Stomach smooth muscle (tissue), 2 donors: ENCODE measurements around the gene ARID5A.

Source experiments
- H3K27ac ChIP-seq: one replicate; pipeline ENCODE4 v1.7.0; 2013; ENCODE audit warnings: mild to moderate bottlenecking, low read length, inconsistent platforms
- H3K27me3 ChIP-seq, 2 donors: one replicate each; pipeline ENCODE4 v1.7.0; 2013; ENCODE audit warnings: low read length in 2 of 2; ENCODE audit not compliant: insufficient read depth in 2 of 2, control insufficient read depth in 1 of 2
- H3K36me3 ChIP-seq, 2 donors: one replicate each; pipeline ENCODE4 v1.7.0; 2013; ENCODE audit warnings: low read length in 2 of 2; ENCODE audit not compliant: control insufficient read depth in 2 of 2, insufficient read depth in 2 of 2
- H3K4me1 ChIP-seq: one replicate; pipeline ENCODE4 v1.7.0; 2013; ENCODE audit warnings: low read length; ENCODE audit not compliant: control insufficient read depth, insufficient read depth
- H3K4me3 ChIP-seq, 2 donors: one replicate each; pipeline ENCODE4 v1.7.0; 2013; ENCODE audit warnings: low read length in 2 of 2
- H3K9ac ChIP-seq, 2 donors: one replicate each; pipeline ENCODE4 v1.7.0; 2013; ENCODE audit warnings: low read length in 2 of 2, mild to moderate bottlenecking in 1 of 2
- H3K9me3 ChIP-seq, 2 donors: one replicate each; pipeline ENCODE4 v1.7.0; 2013; ENCODE audit warnings: low read length in 2 of 2; ENCODE audit not compliant: control insufficient read depth in 2 of 2
- donor health status: healthy.
- donor health status: Pancreatic carcinoma.

ARID5A gene

GRCh38 chr2:96529376-96530143 is 7.0 kb upstream of the ARID5A start:
- Histone ChIP-seq H3K4me1 (peaks cover 67% of the 10 kb centered on the region), H3K9ac (no peak overlapping the region), H3K27ac (peak overlapping the region; percentile 75), H3K27me3 (no peaks in the 10 kb centered on the region), H3K4me3 (no peak overlapping the region), H3K36me3 (no peaks in the 10 kb centered on the region), H3K9me3 (no peaks in the 10 kb centered on the region)

GRCh38 chr2:96530144-96530430 is 6.5 kb upstream of the ARID5A start:
- Histone ChIP-seq H3K27ac (no peak overlapping the region), H3K4me3 (no peak overlapping the region), H3K9me3 (no peaks in the 10 kb centered on the region), H3K27me3 (no peaks in the 10 kb centered on the region), H3K9ac (no peak overlapping the region), H3K36me3 (no peaks in the 10 kb centered on the region), H3K4me1 (peaks cover 73% of the 10 kb centered on the region)

GRCh38 chr2:96530474-96531357 is 5.8 kb upstream of the ARID5A start:
- Histone ChIP-seq H3K9me3 (no peaks in the 10 kb centered on the region), H3K27me3 (no peaks in the 10 kb centered on the region), H3K36me3 (no peaks in the 10 kb centered on the region), H3K4me3 (no peak overlapping the region), H3K27ac (peak overlapping the region; percentile 82), H3K9ac (peak overlapping the region in 1 of 2 donors; percentile 16), H3K4me1 (peaks cover 79% of the 10 kb centered on the region)

GRCh38 chr2:96531366-96531765 is 5.2 kb upstream of the ARID5A start:
- no peaks in the 10 kb centered on the region for H3K36me3 ChIP-seq
- peak overlapping the region; percentile 29 to 64 for H3K4me3 ChIP-seq
- peak overlapping the region; percentile 82 for H3K27ac ChIP-seq
- no peaks in the 10 kb centered on the region for H3K9me3 ChIP-seq
- no peaks in the 10 kb centered on the region for H3K27me3 ChIP-seq
- H3K9ac ChIP-seq, result peak overlapping the region; percentile 66 to 80
- peaks cover 85% of the 10 kb centered on the region for H3K4me1 ChIP-seq

- no peaks in the 10 kb centered on the region for H3K27me3 ChIP-seq
- H3K4me1 ChIP-seq, result peaks cover 83% of the 10 kb centered on the region
- H3K36me3 ChIP-seq, result no peaks in the 10 kb centered on the region
- H3K27ac ChIP-seq, result peak overlapping the region; percentile 82
- H3K9ac ChIP-seq, result peak overlapping the region; percentile 66 to 80
- H3K4me3 ChIP-seq, result peak overlapping the region; percentile 29 to 64
- H3K9me3 ChIP-seq, result no peaks in the 10 kb centered on the region
These were observed 4.6 kb upstream of the ARID5A start for GRCh38 chr2:96531872-96532505.

- H3K9ac ChIP-seq, result peak overlapping the region; percentile 54 to 55
- H3K27me3 ChIP-seq, result no peaks in the 10 kb centered on the region
- peak overlapping the region; percentile 9 to 64 for H3K4me3 ChIP-seq
- H3K36me3 ChIP-seq, result no peaks in the 10 kb centered on the region
- H3K9me3 ChIP-seq, result no peaks in the 10 kb centered on the region
- H3K27ac ChIP-seq, result peak overlapping the region; percentile 82
- H3K4me1 ChIP-seq, result peaks cover 80% of the 10 kb centered on the region
These were observed 3.8 kb upstream of the ARID5A start for GRCh38 chr2:96532641-96533291.

GRCh38 chr2:96533292-96534073 is 3.1 kb upstream of the ARID5A start:
- peaks cover 80% of the 10 kb centered on the region for H3K4me1 ChIP-seq
- no peaks in the 10 kb centered on the region for H3K9me3 ChIP-seq
- H3K36me3 ChIP-seq, result no peaks in the 10 kb centered on the region
- H3K27ac ChIP-seq, result peak overlapping the region; percentile 82
- peak overlapping the region; percentile 4 to 6 for H3K9ac ChIP-seq
- no peaks in the 10 kb centered on the region for H3K27me3 ChIP-seq
- H3K4me3 ChIP-seq, result peak overlapping the region; percentile 21 to 49

- Histone ChIP-seq H3K27ac (peak overlapping the region; percentile 82), H3K4me1 (peaks cover 81% of the 10 kb centered on the region), H3K4me3 (peak overlapping the region; percentile 21 to 49), H3K9ac (peak overlapping the region; percentile 4 to 6), H3K27me3 (no peaks in the 10 kb centered on the region), H3K9me3 (no peaks in the 10 kb centered on the region), H3K36me3 (no peaks in the 10 kb centered on the region)
These were observed 2.4 kb upstream of the ARID5A start for GRCh38 chr2:96534141-96534540.

- Histone ChIP-seq H3K4me1 (peaks cover 82% of the 10 kb centered on the region), H3K27me3 (no peaks in the 10 kb centered on the region), H3K36me3 (no peaks in the 10 kb centered on the region), H3K9me3 (no peaks in the 10 kb centered on the region), H3K9ac (peak overlapping the region in 1 of 2 donors; percentile 4), H3K4me3 (peak overlapping the region; percentile 21 to 35), H3K27ac (peak overlapping the region; percentile 82)
These were observed 1.8 kb upstream of the ARID5A start for GRCh38 chr2:96534701-96535181.

- Histone ChIP-seq H3K9ac (no peak overlapping the region), H3K36me3 (no peaks in the 10 kb centered on the region), H3K4me1 (peaks cover 83% of the 10 kb centered on the region), H3K27ac (no peak overlapping the region), H3K9me3 (no peaks in the 10 kb centered on the region), H3K27me3 (no peaks in the 10 kb centered on the region), H3K4me3 (no peak overlapping the region)
These were observed 1.2 kb upstream of the ARID5A start for GRCh38 chr2:96535331-96535730.
